Stimulated activated naive CD8-positive, alpha-beta T cell treated with anti-CD3 and anti-CD28 coated beads, Interleukin-15, amount 100 ng/mL, for 72 hours (primary cell): Measurements from ENCODE around the gene MXRA7.
"Not testable (repeated sequence)": the region's sequence is repeated elsewhere in the genome, so short reads cannot be mapped to it uniquely, and the experiment has no call there.

ENCODE experiments used
- ATAC-seq: fragments of 150-1000 bp; cut with Tn5 transposase; 2 replicates; pipeline ENCODE4 v1.10.0; 2021; ENCODE audit warnings: mild to moderate bottlenecking, moderate library complexity
- DNase-seq, 2 donors: peaks; one replicate each; pipeline ENCODE4 v3.0.0; 2021 to 2022
- H3K27ac Mint-ChIP-seq, 2 donors: one replicate each; pipeline ENCODE4 v1.8.0; 2022; ENCODE audit warnings: mild to moderate bottlenecking in 2 of 2, mixed read lengths in 2 of 2, moderate library complexity in 2 of 2
- H3K27me3 Mint-ChIP-seq: one replicate; pipeline ENCODE4 v1.8.0; 2022; ENCODE audit warnings: mixed read lengths
- H3K4me1 Mint-ChIP-seq: one replicate; pipeline ENCODE4 v1.8.0; 2022; ENCODE audit warnings: mild to moderate bottlenecking, mixed read lengths
- H3K4me3 Mint-ChIP-seq, 2 donors: one replicate each; pipeline ENCODE4 v1.8.0; 2022; ENCODE audit warnings: mild to moderate bottlenecking in 2 of 2, mixed read lengths in 2 of 2, moderate library complexity in 1 of 2
- H3K9me3 Mint-ChIP-seq, 2 donors: one replicate each; pipeline ENCODE4 v1.8.0; 2022; ENCODE audit warnings: mixed read lengths in 2 of 2

MXRA7 gene

DNA sequence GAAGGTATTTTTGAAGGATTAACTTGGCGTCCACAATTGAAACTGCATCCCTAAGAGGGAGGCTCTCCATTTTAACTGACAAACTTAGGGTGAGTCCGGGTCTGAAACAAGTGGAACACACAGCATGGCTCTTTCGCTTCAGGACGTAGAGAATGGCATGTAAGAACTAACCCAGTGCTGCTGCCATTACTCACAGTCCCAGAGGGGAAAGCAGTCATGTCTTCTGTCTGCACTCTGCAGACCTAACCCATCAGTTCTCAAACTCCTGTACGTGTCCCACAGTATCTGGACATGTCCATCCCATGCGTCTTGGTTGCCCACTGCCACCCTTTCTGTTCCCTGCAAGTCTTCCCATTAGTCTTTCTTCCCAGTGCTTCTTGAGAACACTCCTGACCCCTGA is 67.8 kb downstream of the MXRA7 start:
- H3K27me3 Mint-ChIP-seq: no peaks in the 10 kb centered on the region
- no peak overlapping the region for H3K27ac Mint-ChIP-seq
- H3K4me1 Mint-ChIP-seq: peaks cover 13% of the 10 kb centered on the region
- no peak for ATAC-seq
- DNase-seq: no peak
- H3K9me3 Mint-ChIP-seq: peaks cover 0 to 8% of the 10 kb centered on the region in 2 donors
- H3K4me3 Mint-ChIP-seq: no peak overlapping the region

DNA sequence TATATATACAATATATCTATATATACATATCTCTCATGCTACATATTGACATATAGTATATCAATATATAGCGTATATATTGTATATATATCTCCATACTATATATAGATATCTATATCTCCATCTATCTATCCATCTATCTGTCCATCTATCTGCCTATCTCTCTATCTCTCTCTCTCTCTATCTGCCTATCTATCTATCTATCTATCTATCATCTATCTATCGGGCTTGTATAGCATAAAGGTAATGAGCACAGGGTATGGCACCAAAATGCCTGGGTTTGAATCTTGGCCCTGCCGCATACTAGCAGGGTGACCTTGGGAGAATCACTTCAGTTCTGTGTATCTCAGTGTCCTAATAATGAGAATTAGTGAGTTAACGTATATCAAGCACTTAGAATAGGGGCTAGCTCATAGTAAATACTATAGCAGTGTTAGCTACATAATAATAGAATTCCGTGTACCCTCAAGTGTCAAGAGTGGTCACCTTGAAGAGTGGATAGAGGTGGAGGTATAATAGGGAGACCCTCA is 68.7 kb downstream of the MXRA7 start:
- Mint-ChIP-seq H3K27ac (no peak overlapping the region), H3K4me3 (no peak overlapping the region), H3K9me3 (peaks cover 0 to 8% of the 10 kb centered on the region in 2 donors), H3K27me3 (no peaks in the 10 kb centered on the region), H3K4me1 (peaks cover 13% of the 10 kb centered on the region)
- ATAC-seq (no peak), DNase-seq (no peak)

GRCh38 chr17:76641501-76641900 is 69.3 kb downstream of the MXRA7 start:
- DNase-seq: no peak
- no peak overlapping the region for H3K4me3 Mint-ChIP-seq
- no peak for ATAC-seq

GRCh38 chr17:76640550-76641380 is 70.0 kb downstream of the MXRA7 start:
- no peak for ATAC-seq
- Mint-ChIP-seq H3K27ac (no peak overlapping the region), H3K9me3 (no peaks in the 10 kb centered on the region), H3K4me1 (peaks cover 13% of the 10 kb centered on the region), H3K27me3 (no peaks in the 10 kb centered on the region), H3K4me3 (no peak overlapping the region)
- no peak for DNase-seq

More at GRCh38 chr17:76641501-76641900, 69.3 kb downstream of the MXRA7 start:
- Mint-ChIP-seq H3K9me3 (peaks cover 0 to 4% of the 10 kb centered on the region in 2 donors), H3K27ac (no peak overlapping the region), H3K27me3 (no peaks in the 10 kb centered on the region), H3K4me1 (peaks cover 13% of the 10 kb centered on the region)

DNA sequence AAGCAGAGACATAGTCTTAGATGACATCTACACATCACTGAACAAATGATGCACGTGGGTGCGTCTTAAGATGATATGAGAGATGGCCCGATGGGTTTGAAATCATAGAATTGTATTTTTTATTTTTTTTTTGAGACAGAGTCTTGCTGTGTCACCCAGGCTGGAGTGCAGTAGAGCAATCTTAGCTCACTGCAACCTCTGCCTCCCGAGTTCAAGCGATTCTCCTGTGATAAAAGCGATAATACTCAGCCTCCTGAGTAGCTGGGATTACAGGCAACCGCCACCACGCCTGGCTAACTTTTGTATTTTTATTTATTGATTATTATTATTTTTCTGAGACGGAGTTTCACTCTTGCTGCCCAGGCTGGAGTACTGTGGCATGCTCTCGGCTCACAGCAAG is 72.5 kb downstream of the MXRA7 start:
- H3K27ac Mint-ChIP-seq: no peak overlapping the region
- ATAC-seq (no peak), DNase-seq (no peak)
- no peaks in the 10 kb centered on the region for H3K9me3 Mint-ChIP-seq
- H3K4me1 Mint-ChIP-seq: peaks cover 4% of the 10 kb centered on the region
- H3K27me3 Mint-ChIP-seq: no peaks in the 10 kb centered on the region
- H3K4me3 Mint-ChIP-seq: no peak overlapping the region

DNA sequence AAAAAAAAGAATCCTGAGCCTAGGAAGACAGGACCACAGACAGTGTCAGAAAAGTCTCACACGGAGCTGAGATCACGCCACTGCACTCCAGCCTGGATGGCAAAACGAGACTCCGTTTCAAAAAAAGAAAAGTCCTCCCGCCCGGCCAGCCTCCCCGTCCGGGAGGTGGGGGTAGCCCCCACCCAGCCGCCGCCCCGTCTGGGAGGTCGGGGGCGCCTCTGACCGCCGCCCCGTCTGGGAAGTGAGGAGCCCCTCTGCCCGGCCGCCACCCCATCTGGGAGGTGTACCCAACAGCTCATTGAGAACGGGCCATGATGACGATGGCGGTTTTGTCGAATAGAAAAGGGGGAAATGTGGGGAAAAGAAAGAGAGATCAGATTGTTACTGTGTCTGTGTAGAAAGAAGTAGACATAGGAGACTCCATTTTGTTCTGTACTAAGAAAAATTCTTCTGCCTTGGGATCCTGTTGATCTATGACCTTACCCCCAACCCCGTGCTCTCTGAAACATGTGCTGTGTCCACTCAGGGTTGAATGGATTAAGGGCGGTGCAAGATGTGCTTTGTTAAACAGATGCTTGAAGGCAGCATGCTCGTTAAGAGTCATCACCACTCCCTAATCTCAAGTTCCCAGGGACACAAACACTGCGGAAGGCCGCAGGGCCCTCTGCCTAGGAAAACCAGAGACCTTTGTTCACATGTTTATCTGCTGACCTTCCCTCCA is 74.1 kb downstream of the MXRA7 start:
- H3K4me3 Mint-ChIP-seq, H3K27me3 Mint-ChIP-seq, H3K27ac Mint-ChIP-seq, H3K4me1 Mint-ChIP-seq, H3K9me3 Mint-ChIP-seq, ATAC-seq, DNase-seq: not testable (repeated sequence)

GRCh38 chr17:76635659-76636360 is 75.0 kb downstream of the MXRA7 start:
- Mint-ChIP-seq H3K4me3 (no peak overlapping the region), H3K4me1 (peaks cover 12% of the 10 kb centered on the region), H3K27ac (no peak overlapping the region), H3K9me3 (no peaks in the 10 kb centered on the region), H3K27me3 (no peaks in the 10 kb centered on the region)
- DNase-seq (no peak), ATAC-seq (no peak)

GRCh38 chr17:76635039-76635438 is 75.7 kb downstream of the MXRA7 start:
- ATAC-seq: no peak
- Mint-ChIP-seq H3K4me3 (no peak overlapping the region), H3K27ac (no peak overlapping the region), H3K9me3 (no peaks in the 10 kb centered on the region), H3K27me3 (no peaks in the 10 kb centered on the region), H3K4me1 (peaks cover 12% of the 10 kb centered on the region)
- no peak for DNase-seq

DNA sequence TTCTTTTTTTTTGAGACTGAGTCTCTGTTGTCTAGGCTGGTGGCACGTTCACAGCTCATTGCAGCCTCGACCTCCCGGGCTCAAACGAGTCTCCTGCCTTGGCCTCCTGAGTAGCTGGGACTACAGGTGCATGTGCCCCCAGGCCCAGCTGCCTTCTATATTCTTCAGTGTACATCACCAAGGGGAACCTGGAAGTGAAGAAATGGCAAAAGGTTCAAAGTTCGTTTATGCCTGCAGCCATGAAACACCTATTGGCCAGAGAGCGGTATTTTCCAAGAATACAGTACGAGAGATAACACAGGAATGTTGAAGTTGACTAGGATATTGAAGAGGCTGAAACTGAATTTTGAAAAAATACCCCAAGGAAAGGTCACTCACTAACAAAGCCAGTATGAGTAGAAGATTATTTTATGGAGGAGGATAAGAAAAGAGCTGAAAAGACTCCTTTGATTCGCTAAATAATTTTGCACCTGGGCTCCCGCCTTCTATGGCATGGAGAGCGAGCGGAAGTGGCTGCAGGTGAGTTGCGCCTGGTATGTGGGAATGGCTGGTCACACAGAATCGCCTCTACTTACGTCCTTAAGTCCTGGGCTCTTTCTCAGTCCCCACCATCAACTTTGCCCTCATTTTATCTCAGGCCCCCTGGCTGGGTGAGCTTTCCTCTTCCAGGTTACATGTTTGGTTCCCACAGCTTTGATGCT is 77.0 kb downstream of the MXRA7 start:
- no peak for DNase-seq
- H3K27me3 Mint-ChIP-seq: no peaks in the 10 kb centered on the region
- H3K4me3 Mint-ChIP-seq: no peak overlapping the region
- no peak for ATAC-seq
- H3K27ac Mint-ChIP-seq: no peak overlapping the region
- no peaks in the 10 kb centered on the region for H3K9me3 Mint-ChIP-seq
- H3K4me1 Mint-ChIP-seq: peaks cover 12% of the 10 kb centered on the region

- Mint-ChIP-seq H3K4me1 (peaks cover 12% of the 10 kb centered on the region), H3K4me3 (peak overlapping the region in 1 of 2 donors; percentile 27), H3K27me3 (no peaks in the 10 kb centered on the region), H3K27ac (peak overlapping the region in 1 of 2 donors; percentile 67), H3K9me3 (no peaks in the 10 kb centered on the region)
- ATAC-seq: no peak
- DNase-seq: peak in 1 of 2 donors; percentile 19
Measured at GRCh38 chr17:76631821-76632565, 78.8 kb downstream of the MXRA7 start.

GRCh38 chr17:76630151-76630550 is 80.6 kb downstream of the MXRA7 start:
- Mint-ChIP-seq H3K4me1 (peaks cover 12% of the 10 kb centered on the region), H3K27me3 (no peaks in the 10 kb centered on the region), H3K27ac (no peak overlapping the region), H3K9me3 (no peaks in the 10 kb centered on the region), H3K4me3 (no peak overlapping the region)
- ATAC-seq (no peak), DNase-seq (no peak)
